PC-9 (cell line): Measurements from ENCODE around the gene SSX4B.

ENCODE experiments used
- EZH2 ChIP-seq: fragments of 200-600 bp; sonication (generic); IDR thresholded peaks from 2 replicates; pipeline ENCODE4 v1.8.0; 2017; ENCODE audit warnings: antibody characterized with exemption, low read depth
- TF ChIP-seq, protein P1 (sequence below): fragments of 200-600 bp; sonication (generic); conservative IDR thresholded peaks from 2 replicates; pipeline ENCODE4 v1.6.1; 2017; ENCODE audit warnings: mixed run types, antibody characterized with exemption, mild to moderate bottlenecking, moderate library complexity

DNA sequence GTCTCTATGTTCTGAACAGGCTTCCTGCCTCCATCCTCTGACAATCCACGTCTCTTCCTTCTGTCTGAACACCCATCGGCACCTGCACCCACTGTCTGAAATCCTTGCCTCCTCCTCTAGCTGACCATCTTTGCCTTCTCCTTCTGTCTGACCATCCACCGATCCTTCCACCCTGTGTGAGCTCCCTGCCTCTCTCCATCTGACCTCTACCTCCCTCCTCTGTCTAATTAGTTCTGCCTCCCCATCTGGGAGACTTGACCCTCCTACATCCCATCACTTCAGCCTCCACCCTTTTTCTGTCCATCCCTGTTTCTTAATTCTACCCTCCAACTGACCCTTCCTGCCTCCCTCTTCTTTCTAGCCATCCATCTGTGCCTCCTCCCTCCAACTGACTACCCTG is 48.3 kb upstream of the SSX4B start:
- TF ChIP-seq, protein P1, sequence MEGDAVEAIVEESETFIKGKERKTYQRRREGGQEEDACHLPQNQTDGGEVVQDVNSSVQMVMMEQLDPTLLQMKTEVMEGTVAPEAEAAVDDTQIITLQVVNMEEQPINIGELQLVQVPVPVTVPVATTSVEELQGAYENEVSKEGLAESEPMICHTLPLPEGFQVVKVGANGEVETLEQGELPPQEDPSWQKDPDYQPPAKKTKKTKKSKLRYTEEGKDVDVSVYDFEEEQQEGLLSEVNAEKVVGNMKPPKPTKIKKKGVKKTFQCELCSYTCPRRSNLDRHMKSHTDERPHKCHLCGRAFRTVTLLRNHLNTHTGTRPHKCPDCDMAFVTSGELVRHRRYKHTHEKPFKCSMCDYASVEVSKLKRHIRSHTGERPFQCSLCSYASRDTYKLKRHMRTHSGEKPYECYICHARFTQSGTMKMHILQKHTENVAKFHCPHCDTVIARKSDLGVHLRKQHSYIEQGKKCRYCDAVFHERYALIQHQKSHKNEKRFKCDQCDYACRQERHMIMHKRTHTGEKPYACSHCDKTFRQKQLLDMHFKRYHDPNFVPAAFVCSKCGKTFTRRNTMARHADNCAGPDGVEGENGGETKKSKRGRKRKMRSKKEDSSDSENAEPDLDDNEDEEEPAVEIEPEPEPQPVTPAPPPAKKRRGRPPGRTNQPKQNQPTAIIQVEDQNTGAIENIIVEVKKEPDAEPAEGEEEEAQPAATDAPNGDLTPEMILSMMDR, result no peak
- TF ChIP-seq EZH2, result no peak
